ENCODE measurements around the gene LST1. TPM values are rescaled to one million over a fixed set of nuclear protein-coding genes. Genes with fewer than 3 reads are reported as not detected.

The LST1 gene
- total RNA-seq, 1 donor from 2014 or later = 14.6 TPM

DNA sequence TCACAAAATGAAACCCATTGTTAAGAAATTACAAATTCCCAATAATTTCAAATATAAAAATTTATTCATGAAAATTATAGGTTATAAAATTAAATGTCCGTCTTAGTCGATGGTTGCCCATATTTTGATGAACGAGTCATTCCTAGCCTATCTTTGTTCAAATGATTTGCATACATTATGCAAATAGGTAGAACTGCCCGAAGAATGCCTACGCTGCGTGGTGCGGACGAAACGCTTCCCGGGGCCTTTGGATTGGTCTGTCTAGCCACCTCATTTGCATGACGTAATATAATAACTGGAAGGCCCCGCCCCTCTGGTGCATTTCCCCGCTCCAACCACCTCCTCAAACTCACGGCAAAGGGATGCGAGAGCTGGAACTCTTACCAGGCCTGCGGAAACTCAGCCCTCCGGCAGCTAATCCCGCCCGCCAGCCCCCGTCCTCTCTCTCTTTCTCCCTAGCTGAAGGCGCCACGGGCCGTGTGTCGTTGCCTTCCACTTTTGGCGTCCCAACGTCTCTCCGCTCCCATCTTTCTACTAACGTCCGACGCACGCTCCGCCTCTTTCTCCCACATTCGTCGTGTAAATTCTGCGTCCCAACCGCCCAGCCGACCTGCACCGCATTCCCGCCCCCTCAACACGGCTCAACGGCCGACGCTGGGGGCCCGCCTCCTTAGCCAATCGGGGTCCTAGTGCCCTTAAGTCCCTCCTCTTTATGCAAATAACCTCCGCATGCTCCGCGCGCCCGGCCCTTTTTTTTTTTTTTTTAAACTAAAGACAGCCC, 33.9 kb downstream of the LST1 start:
- peaks cover 39% of the 10 kb centered on the region for H3K4me1 Mint-ChIP-seq (ENCODE audit: low read depth)
- H3K27me3 Mint-ChIP-seq (ENCODE audit: low read depth) = no peaks in the 10 kb centered on the region
- H3K9me3 Mint-ChIP-seq = no peaks in the 10 kb centered on the region

DNA sequence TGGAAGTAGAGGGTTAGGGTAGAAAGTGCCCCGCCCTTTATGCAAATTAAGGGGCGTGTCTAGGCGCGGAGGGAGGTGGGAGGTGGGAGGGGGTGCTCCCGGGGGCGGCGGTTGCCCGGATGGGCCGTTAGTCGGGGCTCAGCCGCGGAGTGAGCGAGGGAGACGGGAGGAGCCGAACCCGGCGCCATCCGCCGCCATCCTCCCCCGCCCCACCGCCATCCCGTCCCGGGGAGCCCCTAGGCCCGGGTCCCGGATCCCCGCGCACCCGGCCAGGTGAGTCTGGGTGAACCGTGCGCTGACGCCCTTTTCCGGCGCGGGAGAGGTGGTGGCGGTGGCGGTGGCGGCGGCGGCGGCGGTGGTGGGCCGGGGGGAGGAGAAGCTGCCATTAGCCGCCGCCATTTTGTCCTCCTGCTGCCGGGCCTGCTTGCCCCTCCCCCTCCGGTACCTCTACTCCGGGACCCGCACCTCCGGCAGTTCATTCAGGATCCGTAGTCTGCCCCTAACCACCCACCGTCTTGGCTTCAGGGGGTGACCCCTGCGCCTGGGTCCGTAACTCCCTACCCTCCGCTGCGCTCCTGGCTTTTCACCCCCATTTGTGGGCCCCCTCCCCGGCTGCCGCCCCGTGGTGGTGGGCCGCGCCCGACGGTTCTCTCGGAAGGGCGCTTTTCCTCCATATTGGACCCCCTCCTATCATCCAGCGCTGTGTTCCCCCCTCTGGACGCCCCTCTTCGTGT, 34.7 kb downstream of the LST1 start, which contains the start of gene PRRC2A:
Gene PRRC2A, plus strand, starts transcription at position 130 of the 734 bp plus-strand sequence. CDS start 2,075 bp downstream, outside the sequence.
- H3K9me3 Mint-ChIP-seq = no peaks in the 10 kb centered on the region
- intact Hi-C loops (cut with micrococcal nuclease) = loop anchor here (1.0 to 2.0 kb wide), 6 partner anchors 32 to 243 kb away; partner anchors contain the start of genes BAG6, DDX39B and NFKBIL1
- no peak for DNase-seq (ENCODE audit: low spot score)
- peak within 1 kb of the TSS; percentile 94 for H3K4me3 Mint-ChIP-seq (ENCODE audit: low read depth)
- H3K27ac Mint-ChIP-seq = peak within 1 kb of the TSS; percentile 94
- peaks cover 32% of the 10 kb centered on the region for H3K4me1 Mint-ChIP-seq (ENCODE audit: low read depth)
- no peaks in the 10 kb centered on the region for H3K27me3 Mint-ChIP-seq (ENCODE audit: low read depth)
- H3K36me3 Mint-ChIP-seq (ENCODE audit: low read depth) = peaks cover 51% of the 10 kb centered on the region

More for the DNA sequence above, 33.9 kb downstream of the LST1 start:
- intact Hi-C loops (cut with micrococcal nuclease) = loop anchor here (1.0 to 2.0 kb wide), 6 partner anchors 32 to 243 kb away; partner anchors contain the start of genes BAG6, DDX39B and NFKBIL1
- Mint-ChIP-seq H3K36me3 (ENCODE audit: low read depth) (peaks cover 44% of the 10 kb centered on the region), H3K27ac (peak overlapping the region; percentile 94), H3K4me3 (ENCODE audit: low read depth) (peak overlapping the region; percentile 81)
- peak; percentile 98 for DNase-seq (ENCODE audit: low spot score)

DNA sequence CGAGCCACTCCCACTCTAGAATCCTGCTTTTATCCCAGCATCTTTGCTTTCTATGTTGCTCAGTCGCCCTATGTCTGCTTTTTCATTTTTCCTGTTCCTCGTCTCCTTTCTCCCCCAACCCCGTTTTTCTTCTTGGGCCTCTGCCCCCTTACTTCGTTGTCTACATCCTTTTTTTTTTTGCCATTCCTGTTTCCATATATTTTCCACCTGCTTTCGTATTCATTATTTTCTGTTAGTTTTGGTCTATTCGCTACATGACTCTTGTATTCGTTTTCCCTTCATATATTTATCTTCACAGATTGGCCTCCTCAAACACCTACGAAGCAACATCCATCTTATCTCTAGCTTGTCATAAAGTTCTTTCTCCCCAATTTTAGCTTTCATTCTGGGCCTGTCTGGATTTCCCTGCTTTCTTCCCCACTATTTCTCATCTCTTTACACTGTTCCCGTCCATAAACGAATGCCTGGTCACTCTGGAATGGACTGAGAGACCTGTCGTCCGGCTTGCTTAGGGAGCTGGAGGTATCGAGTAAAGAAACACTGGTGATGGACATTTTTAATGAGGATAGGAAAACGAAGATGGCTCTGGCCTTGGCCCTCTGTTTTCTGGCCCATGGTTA, 35.4 kb downstream of the LST1 start:
- DNase-seq (ENCODE audit: low spot score) = no peak
- Mint-ChIP-seq H3K9me3 (no peaks in the 10 kb centered on the region), H3K4me1 (ENCODE audit: low read depth) (peaks cover 25% of the 10 kb centered on the region), H3K4me3 (ENCODE audit: low read depth) (peak overlapping the region; percentile 94), H3K27me3 (ENCODE audit: low read depth) (no peaks in the 10 kb centered on the region), H3K36me3 (ENCODE audit: low read depth) (peaks cover 58% of the 10 kb centered on the region), H3K27ac (peak overlapping the region; percentile 93)
- intact Hi-C loops (cut with micrococcal nuclease) = loop anchor here (2.0 kb wide), 1 partner anchor 117 kb away; no protein-coding TSS in a partner anchor

DNA sequence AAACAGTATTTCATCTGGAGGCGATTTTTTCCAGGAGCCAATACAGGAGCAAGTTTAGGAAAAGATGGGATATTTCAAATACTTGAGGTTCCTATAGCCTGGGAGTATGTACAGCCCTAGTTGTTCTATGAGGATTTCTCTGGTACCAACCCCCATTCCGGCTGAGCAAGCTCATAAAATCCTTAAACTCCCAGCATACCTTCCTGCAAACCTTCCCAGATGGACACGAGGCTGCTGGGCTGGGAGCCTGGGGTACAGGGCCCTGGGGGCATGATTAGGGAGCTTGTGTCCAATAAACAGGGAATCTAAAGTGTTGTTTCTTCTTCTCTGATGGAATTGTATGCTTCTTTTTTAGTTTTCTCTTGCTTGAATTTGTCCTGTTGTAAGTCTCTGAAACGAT, 35.9 kb downstream of the LST1 start:
- intact Hi-C loops (cut with micrococcal nuclease) = loop anchor here (2.0 kb wide), 1 partner anchor 117 kb away; no protein-coding TSS in a partner anchor
- Mint-ChIP-seq H3K4me3 (ENCODE audit: low read depth) (peak overlapping the region; percentile 94), H3K27ac (peak overlapping the region; percentile 93), H3K36me3 (ENCODE audit: low read depth) (peaks cover 59% of the 10 kb centered on the region), H3K27me3 (ENCODE audit: low read depth) (no peaks in the 10 kb centered on the region), H3K9me3 (no peaks in the 10 kb centered on the region), H3K4me1 (ENCODE audit: low read depth) (peaks cover 22% of the 10 kb centered on the region)
- no peak for DNase-seq (ENCODE audit: low spot score)

DNA sequence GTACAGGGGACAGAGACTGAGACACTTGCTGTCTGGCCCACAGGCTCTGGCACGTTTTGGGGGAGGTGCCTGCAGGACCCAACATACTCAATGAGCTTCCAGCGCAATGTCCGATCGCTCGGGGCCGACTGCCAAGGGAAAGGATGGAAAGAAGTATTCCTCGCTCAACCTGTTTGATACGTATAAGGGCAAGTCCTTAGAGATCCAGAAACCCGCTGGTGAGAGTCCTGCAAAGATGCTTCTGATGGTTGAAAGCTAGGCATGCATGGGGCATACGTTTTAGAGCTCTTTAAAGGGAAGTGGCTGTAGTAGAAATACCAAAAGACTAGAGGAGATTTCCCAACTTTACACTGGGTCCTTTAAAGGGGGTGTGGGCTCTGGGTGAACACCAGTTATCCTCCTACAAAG, 36.6 kb downstream of the LST1 start:
- no peak for DNase-seq (ENCODE audit: low spot score)
- Mint-ChIP-seq H3K27me3 (ENCODE audit: low read depth) (no peaks in the 10 kb centered on the region), H3K27ac (peak overlapping the region; percentile 93), H3K9me3 (no peaks in the 10 kb centered on the region), H3K4me1 (ENCODE audit: low read depth) (peaks cover 26% of the 10 kb centered on the region), H3K36me3 (ENCODE audit: low read depth) (peaks cover 66% of the 10 kb centered on the region), H3K4me3 (ENCODE audit: low read depth) (peak overlapping the region; percentile 94)
- intact Hi-C loops (cut with micrococcal nuclease) = no loop called here

DNA sequence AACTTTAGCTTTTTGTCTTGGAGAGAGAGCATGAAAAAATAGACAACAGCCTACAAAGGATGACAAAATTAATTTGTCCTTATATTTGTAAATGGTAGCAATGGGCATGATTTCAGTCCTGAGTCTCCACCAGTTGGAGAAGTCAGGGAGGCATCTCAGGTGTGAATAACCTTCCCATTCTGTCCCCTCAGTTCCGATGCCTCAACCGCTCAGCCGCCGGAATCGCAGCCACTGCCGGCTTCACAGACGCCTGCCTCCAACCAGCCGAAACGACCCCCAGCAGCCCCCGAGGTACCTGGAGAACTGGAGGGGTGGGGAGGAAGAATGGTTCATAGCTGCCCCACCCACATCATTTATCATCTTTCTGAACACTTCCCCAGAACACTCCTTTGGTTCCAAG, 38.0 kb downstream of the LST1 start:
- H3K27ac Mint-ChIP-seq = no peak overlapping the region
- no peaks in the 10 kb centered on the region for H3K27me3 Mint-ChIP-seq (ENCODE audit: low read depth)
- intact Hi-C loops (cut with micrococcal nuclease) = no loop called here
- H3K36me3 Mint-ChIP-seq (ENCODE audit: low read depth) = peaks cover 77% of the 10 kb centered on the region
- H3K9me3 Mint-ChIP-seq = no peaks in the 10 kb centered on the region
- peaks cover 26% of the 10 kb centered on the region for H3K4me1 Mint-ChIP-seq (ENCODE audit: low read depth)
- H3K4me3 Mint-ChIP-seq (ENCODE audit: low read depth) = no peak overlapping the region
- DNase-seq (ENCODE audit: low spot score) = no peak

DNA sequence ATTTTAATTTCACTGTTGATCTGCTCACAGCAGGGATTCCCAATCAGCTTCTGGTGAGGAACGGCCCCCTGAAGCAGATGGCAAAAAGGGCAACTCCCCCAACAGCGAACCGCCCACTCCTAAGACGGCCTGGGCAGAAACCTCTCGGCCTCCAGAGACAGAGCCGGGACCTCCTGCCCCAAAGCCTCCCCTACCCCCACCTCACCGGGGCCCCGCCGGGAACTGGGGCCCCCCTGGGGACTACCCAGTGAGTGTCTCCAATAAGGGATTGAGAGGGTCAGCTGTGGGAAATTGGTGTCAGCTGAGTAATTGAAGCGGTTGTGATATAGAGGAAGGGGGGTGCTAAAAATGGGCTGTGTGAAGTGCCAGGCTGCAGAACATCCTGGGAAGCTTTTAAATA, 40.9 kb downstream of the LST1 start:
- DNase-seq (ENCODE audit: low spot score) = no peak
- H3K9me3 Mint-ChIP-seq = no peaks in the 10 kb centered on the region
- no peak overlapping the region for H3K4me3 Mint-ChIP-seq (ENCODE audit: low read depth)
- intact Hi-C loops (cut with micrococcal nuclease) = no loop called here
- H3K36me3 Mint-ChIP-seq (ENCODE audit: low read depth) = peaks cover 93% of the 10 kb centered on the region
- H3K27ac Mint-ChIP-seq = no peak overlapping the region
- no peaks in the 10 kb centered on the region for H3K27me3 Mint-ChIP-seq (ENCODE audit: low read depth)
- H3K4me1 Mint-ChIP-seq (ENCODE audit: low read depth) = peaks cover 19% of the 10 kb centered on the region

DNA sequence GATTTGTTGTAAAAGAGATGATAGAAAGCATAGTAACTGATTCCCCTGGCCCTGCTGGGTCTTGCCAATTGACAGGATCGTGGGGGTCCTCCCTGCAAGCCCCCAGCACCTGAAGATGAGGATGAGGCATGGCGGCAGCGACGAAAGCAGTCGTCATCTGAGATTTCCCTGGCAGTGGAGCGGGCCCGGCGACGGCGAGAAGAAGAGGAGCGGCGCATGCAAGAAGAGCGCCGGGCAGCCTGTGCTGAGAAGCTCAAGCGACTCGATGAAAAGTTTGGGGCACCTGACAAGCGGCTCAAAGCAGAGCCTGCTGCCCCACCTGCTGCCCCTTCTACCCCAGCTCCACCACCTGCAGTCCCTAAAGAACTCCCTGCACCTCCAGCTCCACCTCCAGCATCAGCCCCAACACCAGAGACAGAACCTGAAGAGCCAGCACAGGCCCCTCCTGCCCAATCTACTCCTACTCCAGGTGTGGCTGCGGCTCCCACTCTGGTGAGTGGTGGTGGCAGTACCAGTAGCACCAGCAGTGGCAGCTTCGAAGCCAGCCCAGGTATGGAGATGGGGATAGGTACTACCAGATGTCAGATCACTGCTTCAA, 41.7 kb downstream of the LST1 start:
- intact Hi-C loops (cut with micrococcal nuclease) = no loop called here
- Mint-ChIP-seq H3K4me1 (ENCODE audit: low read depth) (peaks cover 10% of the 10 kb centered on the region), H3K36me3 (ENCODE audit: low read depth) (peaks cover 91% of the 10 kb centered on the region), H3K9me3 (no peaks in the 10 kb centered on the region), H3K27ac (no peak overlapping the region), H3K4me3 (ENCODE audit: low read depth) (no peak overlapping the region), H3K27me3 (ENCODE audit: low read depth) (no peaks in the 10 kb centered on the region)
- no peak for DNase-seq (ENCODE audit: low spot score)

DNA sequence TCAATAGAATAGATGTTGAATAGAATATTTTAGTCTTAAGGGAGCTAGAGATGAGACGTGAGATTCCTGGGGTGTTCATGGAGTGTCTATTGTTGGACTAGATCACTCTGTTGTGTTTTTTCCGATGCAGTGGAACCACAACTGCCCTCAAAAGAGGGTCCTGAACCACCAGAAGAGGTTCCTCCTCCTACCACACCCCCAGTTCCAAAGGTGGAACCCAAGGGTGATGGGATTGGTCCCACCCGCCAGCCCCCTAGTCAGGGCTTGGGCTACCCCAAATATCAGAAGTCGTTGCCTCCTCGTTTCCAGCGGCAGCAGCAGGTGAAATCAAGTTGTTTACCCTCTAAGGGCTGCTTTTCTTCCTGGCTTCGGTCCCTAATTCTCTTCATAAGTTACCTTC, 42.9 kb downstream of the LST1 start:
- Mint-ChIP-seq H3K36me3 (ENCODE audit: low read depth) (peaks cover 92% of the 10 kb centered on the region), H3K9me3 (no peaks in the 10 kb centered on the region), H3K4me3 (ENCODE audit: low read depth) (no peak overlapping the region), H3K4me1 (ENCODE audit: low read depth) (peaks cover 7% of the 10 kb centered on the region), H3K27me3 (ENCODE audit: low read depth) (no peaks in the 10 kb centered on the region), H3K27ac (no peak overlapping the region)
- no peak for DNase-seq (ENCODE audit: low spot score)
- intact Hi-C loops (cut with micrococcal nuclease) = no loop called here

DNA sequence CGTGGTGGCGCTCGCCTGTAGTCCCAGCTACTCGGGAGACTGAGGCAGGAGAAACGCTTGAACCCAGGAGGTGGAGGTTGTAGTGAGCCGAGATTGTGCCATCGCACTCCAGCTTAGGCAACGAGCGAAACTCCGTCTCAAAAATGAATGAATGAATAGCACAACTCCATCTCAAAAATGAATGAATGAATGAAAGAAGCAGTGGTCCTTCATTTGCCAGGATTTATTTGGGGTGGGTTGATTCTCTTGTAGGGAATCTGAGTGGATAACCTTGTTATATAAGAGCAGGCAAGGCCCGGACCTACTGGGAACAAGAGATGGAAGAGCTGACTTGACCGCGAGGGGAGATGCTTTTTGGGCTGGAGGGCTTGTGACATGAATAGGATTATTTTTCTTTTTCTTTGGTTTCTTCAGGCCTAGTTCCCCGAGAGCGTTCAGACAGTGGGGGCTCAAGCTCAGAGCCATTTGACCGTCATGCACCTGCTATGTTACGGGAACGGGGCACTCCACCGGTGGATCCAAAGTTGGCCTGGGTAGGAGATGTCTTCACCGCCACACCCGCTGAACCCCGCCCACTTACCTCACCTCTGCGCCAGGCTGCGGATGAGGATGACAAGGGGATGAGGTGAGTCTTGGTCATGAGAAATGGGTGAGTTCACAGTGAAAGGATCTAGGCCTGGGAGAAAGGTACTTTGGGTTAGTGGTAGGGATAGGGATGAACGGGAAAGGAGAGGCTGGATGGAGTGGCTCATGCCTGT, 44.3 kb downstream of the LST1 start:
- Mint-ChIP-seq H3K9me3 (no peaks in the 10 kb centered on the region), H3K4me1 (ENCODE audit: low read depth) (peaks cover 7% of the 10 kb centered on the region), H3K4me3 (ENCODE audit: low read depth) (no peak overlapping the region), H3K36me3 (ENCODE audit: low read depth) (peaks cover 94% of the 10 kb centered on the region), H3K27ac (no peak overlapping the region), H3K27me3 (ENCODE audit: low read depth) (no peaks in the 10 kb centered on the region)
- intact Hi-C loops (cut with micrococcal nuclease) = no loop called here
- DNase-seq (ENCODE audit: low spot score) = no peak

DNA sequence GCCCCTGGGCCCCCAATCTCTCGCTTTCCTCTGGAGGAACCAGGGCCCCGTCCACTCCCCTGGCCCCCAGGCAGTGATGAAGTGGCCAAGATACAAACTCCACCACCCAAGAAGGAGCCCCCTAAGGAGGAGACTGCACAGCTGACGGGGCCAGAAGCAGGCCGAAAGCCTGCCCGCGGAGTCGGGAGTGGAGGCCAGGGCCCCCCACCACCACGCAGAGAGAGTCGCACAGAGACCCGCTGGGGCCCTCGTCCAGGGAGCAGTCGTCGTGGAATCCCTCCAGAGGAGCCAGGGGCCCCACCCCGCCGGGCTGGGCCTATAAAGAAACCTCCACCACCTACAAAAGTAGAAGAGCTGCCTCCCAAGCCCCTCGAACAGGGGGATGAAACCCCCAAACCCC, 45.1 kb downstream of the LST1 start:
- H3K27me3 Mint-ChIP-seq (ENCODE audit: low read depth) = no peaks in the 10 kb centered on the region
- H3K36me3 Mint-ChIP-seq (ENCODE audit: low read depth) = peaks cover 94% of the 10 kb centered on the region
- no peak overlapping the region for H3K27ac Mint-ChIP-seq
- H3K4me3 Mint-ChIP-seq (ENCODE audit: low read depth) = no peak overlapping the region
- intact Hi-C loops (cut with micrococcal nuclease) = no loop called here
- no peak for DNase-seq (ENCODE audit: low spot score)
- H3K9me3 Mint-ChIP-seq = no peaks in the 10 kb centered on the region
- H3K4me1 Mint-ChIP-seq (ENCODE audit: low read depth) = peaks cover 7% of the 10 kb centered on the region

All from activated T-helper 2 cell treated with anti-CD3 and anti-CD28 coated beads, Interferon-gamma antibody, Interleukin-2, Interleukin-4, amounts not matched to agents 10 μg/mL and 5 μg/mL and 100 μg/mL, durations not matched to agents 14 hours and 24 hours and 36 hours (primary cell).